Keratinocyte (primary cell): ENCODE results near the gene CMSS1. TPM values are rescaled to one million over a fixed set of nuclear protein-coding genes. Genes with fewer than 3 reads are reported as not detected.

ENCODE experiments used
- DNase-seq: peaks from one replicate; pipeline ENCODE4 v3.0.0-alpha.2; 2011; ENCODE audit warnings: low read depth, missing footprints, low spot score
- FAIRE-seq: peaks from 2 replicates; lab custom pipeline; 2011; peaks lifted over from hg19 to GRCh38; lab: Jason Lieb, UNC
- H2AFZ ChIP-seq: 2 replicates; pipeline ENCODE4 v1.6.0; 2012; ENCODE audit warnings: low read length, control low read depth, inconsistent platforms; ENCODE audit not compliant: control insufficient read depth
- H3K27ac ChIP-seq: 2 replicates; pipeline ENCODE4 v1.5.1; 2011; ENCODE audit warnings: low read length; ENCODE audit not compliant: control insufficient read depth, insufficient read depth
- H3K27me3 ChIP-seq: 3 replicates; pipeline ENCODE4 v1.6.0; 2011; ENCODE audit warnings: low read length; ENCODE audit not compliant: control insufficient read depth, insufficient read depth; ENCODE audit errors: extremely low read depth
- H3K36me3 ChIP-seq, 2 experiments: 2 replicates in 1 of 2; 3 replicates in 1 of 2; pipeline ENCODE4 v1.5.1; 2011; ENCODE audit warnings: low read length in 2 of 2, mild to moderate bottlenecking in 1 of 2; ENCODE audit not compliant: control insufficient read depth in 2 of 2, insufficient read depth in 2 of 2; ENCODE audit errors: extremely low read depth in 1 of 2
- H3K4me1 ChIP-seq: 3 replicates; pipeline ENCODE4 v1.5.1; 2011; ENCODE audit warnings: low read length; ENCODE audit not compliant: control insufficient read depth, insufficient read depth; ENCODE audit errors: extremely low read depth
- H3K4me2 ChIP-seq: 3 replicates; pipeline ENCODE4 v1.6.0; 2011; ENCODE audit warnings: low read depth, low read length; ENCODE audit not compliant: control insufficient read depth, insufficient read depth; ENCODE audit errors: extremely low read depth
- H3K4me3 ChIP-seq, 3 experiments: fragments of 200-600 bp in 1 of 3; sonication (generic) in 1 of 3; 2 replicates in 2 of 3; 3 replicates in 1 of 3; pipeline ENCODE4 v1.5.1; 2011 to 2016; ENCODE audit warnings: low read length in 3 of 3, mild to moderate bottlenecking in 3 of 3, control low read depth in 2 of 3, inconsistent platforms in 1 of 3, low read depth in 1 of 3, mixed read lengths in 1 of 3, mixed run types in 1 of 3, moderate library complexity in 1 of 3; ENCODE audit not compliant: control insufficient read depth in 2 of 3, insufficient read depth in 2 of 3; ENCODE audit errors: extremely low read depth in 1 of 3
- H3K79me2 ChIP-seq: 2 replicates; pipeline ENCODE4 v1.6.0; 2012; ENCODE audit warnings: low read length; ENCODE audit not compliant: control insufficient read depth, insufficient read depth
- H3K9ac ChIP-seq: 3 replicates; pipeline ENCODE4 v1.6.0; 2011; ENCODE audit warnings: low read length; ENCODE audit not compliant: control insufficient read depth, insufficient read depth; ENCODE audit errors: extremely low read depth
- H3K9me1 ChIP-seq: 3 replicates; pipeline ENCODE4 v1.6.0; 2011; ENCODE audit warnings: low read length; ENCODE audit not compliant: control insufficient read depth, insufficient read depth; ENCODE audit errors: extremely low read depth
- H3K9me3 ChIP-seq: 2 replicates; pipeline ENCODE4 v1.5.1; 2012; ENCODE audit warnings: low read depth, low read length; ENCODE audit not compliant: control insufficient read depth
- H4K20me1 ChIP-seq: 3 replicates; pipeline ENCODE4 v1.6.0; 2011; ENCODE audit warnings: low read length; ENCODE audit not compliant: control insufficient read depth, insufficient read depth; ENCODE audit errors: extremely low read depth
- CTCF ChIP-seq, 3 experiments: IDR thresholded peaks in 1 of 3; conservative IDR thresholded peaks in 1 of 3; optimal IDR thresholded peaks in 1 of 3; 2 replicates in 2 of 3; 3 replicates in 1 of 3; pipeline versions ENCODE3 to v1.5.1; 2011; ENCODE audit warnings: low read length in 3 of 3, mild to moderate bottlenecking in 3 of 3, moderate library complexity in 2 of 3, control low read depth in 1 of 3, inconsistent platforms in 1 of 3; ENCODE audit not compliant: insufficient read depth in 2 of 3; ENCODE audit errors: extremely low read depth in 1 of 3
- EZH2 ChIP-seq: IDR thresholded peaks from one replicate; pipeline ENCODE4 v1.6.1; 2012; ENCODE audit warnings: inconsistent platforms, mild to moderate bottlenecking, low read length, moderate library complexity
- dilution Hi-C: fragments of 300-500 bp; cut with MboI; formaldehyde crosslinking; loops from one replicate; pipeline ENCODE4 v1.7.0; 2020; ENCODE audit warnings: low sequenced_read_pairs; ENCODE audit not compliant: extremely low pct_ligation_motif_present
- polyA plus RNA-seq, 5 experiments: library from polyadenylated mRNA; depleted of rRNA in 3 of 5; stranded (reverse) in 3 of 5; stranded (forward) in 1 of 5; unstranded in 1 of 5; fragments of >200 nt; gene quantifications; 1 replicate in 1 of 5; 2 replicates in 3 of 5; 3 replicates in 1 of 5; pipeline versions ENCODE4 v1.2.1 to v1.2.3, GENCODE V29; 2011 to 2012; ENCODE audit warnings: missing spikeins in 2 of 5, low read depth in 1 of 5, low replicate concordance in 1 of 5

The CMSS1 gene
- polyA plus RNA-seq, 1 donor (not counting 4 experiments of a cell fraction or from before 2014, with no cell fraction given) = 37.2 TPM

- Histone ChIP-seq H2AFZ (no peak overlapping the region), H3K36me3 (no peaks in the 10 kb centered on the region), H3K27me3 (no peaks in the 10 kb centered on the region), H3K9ac (no peak overlapping the region), H3K9me1 (no peaks in the 10 kb centered on the region), H3K9me3 (no peaks in the 10 kb centered on the region), H3K4me1 (no peaks in the 10 kb centered on the region), H3K27ac (no peak overlapping the region), H3K4me3 (no peak overlapping the region), H3K79me2 (no peaks in the 10 kb centered on the region), H3K4me2 (no peak overlapping the region), H4K20me1 (no peaks in the 10 kb centered on the region)
- no peak for DNase-seq
- dilution Hi-C loops = no loop called here
- no peak for FAIRE-seq
- TF ChIP-seq EZH2 (no peak), CTCF (optimal IDR thresholded peaks at IDR 0.05 in 1 of 3, IDR thresholded peaks at IDR 0.05 in 1 of 3, conservative IDR thresholded peaks at IDR 0.05 in 1 of 3; ENCODE audit: extremely low read depth in 1 of 3, insufficient read depth in 2 of 3, low read length in 3 of 3) (no peak)
Observed at GRCh38 chr3:100197876-100198275, 380.2 kb downstream of the CMSS1 start.

- no peak overlapping the region for H3K4me2 ChIP-seq
- FAIRE-seq (no peak), DNase-seq (no peak)
- no peaks in the 10 kb centered on the region for H3K9me1 ChIP-seq
- H3K9me3 ChIP-seq = no peaks in the 10 kb centered on the region
- dilution Hi-C loops = no loop called here
- no peak overlapping the region for H3K4me3 ChIP-seq
- H3K27ac ChIP-seq = no peak overlapping the region
- H3K9ac ChIP-seq = no peak overlapping the region
- no peak for TF ChIP-seq EZH2
- H3K79me2 ChIP-seq = no peaks in the 10 kb centered on the region
- no peaks in the 10 kb centered on the region for H4K20me1 ChIP-seq
- no peaks in the 10 kb centered on the region for H3K27me3 ChIP-seq
- H3K4me1 ChIP-seq = no peaks in the 10 kb centered on the region
- H2AFZ ChIP-seq = no peak overlapping the region
- H3K36me3 ChIP-seq = no peaks in the 10 kb centered on the region
Observed at GRCh38 chr3:100198579-100199269, 381.1 kb downstream of the CMSS1 start.

GRCh38 chr3:100205171-100205570 is 387.5 kb downstream of the CMSS1 start:
- H3K9me1 ChIP-seq = no peaks in the 10 kb centered on the region
- no peak for TF ChIP-seq EZH2
- TF ChIP-seq CTCF (optimal IDR thresholded peaks at IDR 0.05 in 1 of 3, IDR thresholded peaks at IDR 0.05 in 1 of 3, conservative IDR thresholded peaks at IDR 0.05 in 1 of 3; ENCODE audit: extremely low read depth in 1 of 3, insufficient read depth in 2 of 3, low read length in 3 of 3) = no peak
- dilution Hi-C loops = no loop called here
- DNase-seq = no peak
- no peak overlapping the region for H2AFZ ChIP-seq
- no peaks in the 10 kb centered on the region for H3K79me2 ChIP-seq
- H3K36me3 ChIP-seq = no peaks in the 10 kb centered on the region
- H3K4me1 ChIP-seq = no peaks in the 10 kb centered on the region
- no peak overlapping the region for H3K4me2 ChIP-seq
- H3K27ac ChIP-seq = no peak overlapping the region
- no peak for FAIRE-seq
- H3K4me3 ChIP-seq = no peak overlapping the region
- no peaks in the 10 kb centered on the region for H3K9me3 ChIP-seq
- no peak overlapping the region for H3K9ac ChIP-seq
- no peaks in the 10 kb centered on the region for H3K27me3 ChIP-seq
- H4K20me1 ChIP-seq = no peaks in the 10 kb centered on the region
